ENCODE measurements around the gene SZT2.

The SZT2 gene

GRCh38 chr1:43423672-43424550 is 34.2 kb downstream of the SZT2 start:
- DNase-seq (ENCODE audit: low read depth in 3 of 3), result no peak

- DNase-seq (ENCODE audit: low read depth in 3 of 3), result no peak
Measured at GRCh38 chr1:43425045-43425444, 35.3 kb downstream of the SZT2 start.

GRCh38 chr1:43426221-43426620 is 36.5 kb downstream of the SZT2 start:
- no peak for DNase-seq (ENCODE audit: low read depth in 3 of 3)

- no peak for DNase-seq (ENCODE audit: low read depth in 3 of 3)
Measured at GRCh38 chr1:43427524-43427923, 37.8 kb downstream of the SZT2 start.

- no peak for DNase-seq (ENCODE audit: low read depth in 3 of 3)
Measured at GRCh38 chr1:43427941-43428340, 38.2 kb downstream of the SZT2 start.

- no peak for DNase-seq (ENCODE audit: low read depth in 3 of 3)
Measured at GRCh38 chr1:43430831-43431230, 41.1 kb downstream of the SZT2 start.

GRCh38 chr1:43431676-43432075 is 42.0 kb downstream of the SZT2 start:
- no peak for DNase-seq (ENCODE audit: low read depth in 3 of 3)

GRCh38 chr1:43432171-43432860 is 42.6 kb downstream of the SZT2 start:
- no peak for DNase-seq (ENCODE audit: low read depth in 3 of 3)

GRCh38 chr1:43432907-43433306 is 43.2 kb downstream of the SZT2 start:
- no peak for DNase-seq (ENCODE audit: low read depth in 3 of 3)

- no peak for DNase-seq (ENCODE audit: low read depth in 3 of 3)
Measured at GRCh38 chr1:43434256-43434655, 44.6 kb downstream of the SZT2 start.

GRCh38 chr1:43435146-43436145 is 45.7 kb downstream of the SZT2 start:
- DNase-seq (ENCODE audit: low read depth in 3 of 3), result no peak

- DNase-seq (ENCODE audit: low read depth in 3 of 3), result no peak
Measured at GRCh38 chr1:43436371-43436770, 46.7 kb downstream of the SZT2 start.

- DNase-seq (ENCODE audit: low read depth in 3 of 3), result no peak
Measured at GRCh38 chr1:43437031-43437973, 47.6 kb downstream of the SZT2 start.

- DNase-seq (ENCODE audit: low read depth in 3 of 3), result no peak
Measured at GRCh38 chr1:43438006-43438405, 48.3 kb downstream of the SZT2 start.

GRCh38 chr1:43438576-43438952 is 48.9 kb downstream of the SZT2 start:
- no peak for DNase-seq (ENCODE audit: low read depth in 3 of 3)

GRCh38 chr1:43438953-43439581 is 49.4 kb downstream of the SZT2 start:
- no peak for DNase-seq (ENCODE audit: low read depth in 3 of 3)

- no peak for DNase-seq (ENCODE audit: low read depth in 3 of 3)
Measured at GRCh38 chr1:43439781-43440180, 50.1 kb downstream of the SZT2 start.

- no peak for DNase-seq (ENCODE audit: low read depth in 3 of 3)
Measured at GRCh38 chr1:43440358-43440757, 50.7 kb downstream of the SZT2 start.

GRCh38 chr1:43441166-43441893 is 51.6 kb downstream of the SZT2 start:
- no peak for DNase-seq (ENCODE audit: low read depth in 3 of 3)

Measured in stimulated activated CD4-positive, alpha-beta T cell treated with anti-CD3 and anti-CD28 coated beads, TNF-alpha, amount 100 ng/mL, for 24 hours (primary cell).